ENCODE results near the gene RIPOR2.

DNA sequence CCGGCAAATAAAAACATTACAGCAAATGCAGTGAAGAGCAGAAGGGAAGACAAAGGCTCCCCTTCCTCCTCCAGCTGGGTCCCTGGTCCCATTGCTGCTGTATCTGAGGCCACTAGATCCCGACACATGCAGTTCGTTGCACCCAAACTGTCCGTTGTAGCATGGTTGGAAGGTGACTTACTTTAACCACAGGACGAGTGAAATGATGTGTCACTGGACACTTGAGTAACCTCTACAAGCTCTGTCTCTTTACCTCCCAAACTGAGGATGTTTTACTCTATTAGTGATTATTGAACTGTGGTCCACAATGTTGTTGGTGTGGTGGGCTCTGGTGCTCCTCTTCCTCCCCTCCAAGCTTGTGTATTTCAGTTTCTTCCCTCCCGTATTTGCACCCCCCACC lies 90.9 kb downstream of the RIPOR2 start:
- TF ChIP-seq, protein P1, sequence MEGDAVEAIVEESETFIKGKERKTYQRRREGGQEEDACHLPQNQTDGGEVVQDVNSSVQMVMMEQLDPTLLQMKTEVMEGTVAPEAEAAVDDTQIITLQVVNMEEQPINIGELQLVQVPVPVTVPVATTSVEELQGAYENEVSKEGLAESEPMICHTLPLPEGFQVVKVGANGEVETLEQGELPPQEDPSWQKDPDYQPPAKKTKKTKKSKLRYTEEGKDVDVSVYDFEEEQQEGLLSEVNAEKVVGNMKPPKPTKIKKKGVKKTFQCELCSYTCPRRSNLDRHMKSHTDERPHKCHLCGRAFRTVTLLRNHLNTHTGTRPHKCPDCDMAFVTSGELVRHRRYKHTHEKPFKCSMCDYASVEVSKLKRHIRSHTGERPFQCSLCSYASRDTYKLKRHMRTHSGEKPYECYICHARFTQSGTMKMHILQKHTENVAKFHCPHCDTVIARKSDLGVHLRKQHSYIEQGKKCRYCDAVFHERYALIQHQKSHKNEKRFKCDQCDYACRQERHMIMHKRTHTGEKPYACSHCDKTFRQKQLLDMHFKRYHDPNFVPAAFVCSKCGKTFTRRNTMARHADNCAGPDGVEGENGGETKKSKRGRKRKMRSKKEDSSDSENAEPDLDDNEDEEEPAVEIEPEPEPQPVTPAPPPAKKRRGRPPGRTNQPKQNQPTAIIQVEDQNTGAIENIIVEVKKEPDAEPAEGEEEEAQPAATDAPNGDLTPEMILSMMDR (IDR thresholded peaks at IDR 0.05) = no peak
- TF ChIP-seq POLR2A (IDR thresholded peaks at IDR 0.05) = no peak

All from transverse colon (tissue), 3 donors.